G401.6 (cell line): Measurements from ENCODE around the gene GSTM1.
"Not testable (repeated sequence)": the region's sequence is repeated elsewhere in the genome, so short reads cannot be mapped to it uniquely, and the experiment has no call there.

Experiments
- FAIRE-seq: peaks from 2 replicates; lab custom pipeline; 2012; peaks lifted over from hg19 to GRCh38; lab: Jason Lieb, UNC

Gene GSTM1

DNA sequence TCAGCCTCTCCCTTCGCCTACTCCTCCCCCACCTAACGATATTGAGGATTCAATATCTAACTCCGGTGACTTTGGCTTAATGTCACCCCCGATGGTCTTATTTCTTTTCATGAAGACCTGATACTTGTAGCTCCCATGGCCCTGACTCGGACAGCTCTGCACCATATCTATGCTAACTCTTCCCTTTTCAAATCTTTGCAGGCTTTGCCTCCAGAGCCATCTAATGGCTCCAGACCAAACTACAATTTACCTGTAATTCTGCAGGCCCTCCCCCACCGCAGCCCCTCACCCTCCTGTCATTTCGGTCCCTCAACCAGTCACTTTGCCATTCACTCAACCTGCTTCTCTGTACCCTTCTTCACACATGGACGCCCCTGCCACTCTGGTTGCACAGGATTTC lies 16.6 kb downstream of the GSTM1 start:
- no peak for FAIRE-seq

DNA sequence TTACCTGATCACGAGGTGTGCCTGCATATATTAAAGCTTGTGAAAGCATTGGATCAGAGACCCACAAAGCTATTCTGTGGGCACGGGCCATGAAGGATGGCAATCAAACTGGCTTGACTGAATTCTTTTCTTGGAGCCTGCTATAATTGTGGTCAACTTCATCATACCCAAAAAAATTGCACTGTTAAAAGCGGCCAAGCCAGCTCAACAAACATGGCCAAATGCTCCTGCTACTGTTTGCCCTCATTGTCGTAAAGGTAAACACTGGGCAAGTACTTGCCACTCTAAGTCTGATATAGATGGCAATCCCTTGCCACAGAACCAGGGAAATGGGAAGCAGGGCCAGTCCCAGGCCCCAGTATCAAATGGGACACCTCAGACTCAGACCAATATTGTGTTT lies 17.8 kb downstream of the GSTM1 start:
- no peak for FAIRE-seq

DNA sequence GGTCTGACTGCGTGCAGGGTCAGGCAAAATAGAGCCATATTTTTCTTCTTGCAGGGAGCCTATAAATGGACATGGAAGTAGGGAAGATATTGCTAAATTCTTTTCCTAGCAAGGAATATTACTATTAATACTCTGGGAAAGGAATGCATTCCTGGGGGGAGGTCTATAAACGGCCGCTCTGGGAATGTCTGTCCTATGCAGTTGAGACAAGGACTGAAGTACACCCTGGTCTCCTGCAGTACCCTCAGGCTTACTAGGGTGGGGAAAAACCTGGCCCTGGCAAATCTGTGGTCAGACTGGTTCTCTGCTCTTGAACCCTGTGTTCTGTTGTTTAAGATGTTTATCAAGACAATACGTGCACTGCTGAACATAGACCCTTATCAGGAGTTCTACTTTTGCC lies 21.3 kb downstream of the GSTM1 start:
- not testable (repeated sequence) for FAIRE-seq

DNA sequence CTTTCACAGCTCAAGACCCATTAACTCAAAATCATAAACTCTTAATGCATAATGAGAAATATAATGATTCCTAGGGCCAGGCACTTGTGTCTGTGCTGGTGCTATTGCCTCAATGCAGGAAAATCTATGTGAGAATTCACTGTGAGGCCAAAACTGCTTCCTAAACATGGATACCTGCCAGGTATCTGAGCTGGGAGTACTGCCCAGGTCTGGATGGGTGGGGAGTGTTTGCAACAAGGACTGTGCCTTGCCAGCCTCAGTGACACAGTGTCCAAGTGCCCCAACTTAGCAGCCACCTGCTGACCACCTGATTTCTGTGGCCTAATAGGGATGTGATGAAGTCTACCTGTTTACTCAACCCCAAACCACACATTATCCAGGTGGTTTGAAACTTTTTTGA lies 22.2 kb downstream of the GSTM1 start:
- FAIRE-seq, result not testable (repeated sequence)

DNA sequence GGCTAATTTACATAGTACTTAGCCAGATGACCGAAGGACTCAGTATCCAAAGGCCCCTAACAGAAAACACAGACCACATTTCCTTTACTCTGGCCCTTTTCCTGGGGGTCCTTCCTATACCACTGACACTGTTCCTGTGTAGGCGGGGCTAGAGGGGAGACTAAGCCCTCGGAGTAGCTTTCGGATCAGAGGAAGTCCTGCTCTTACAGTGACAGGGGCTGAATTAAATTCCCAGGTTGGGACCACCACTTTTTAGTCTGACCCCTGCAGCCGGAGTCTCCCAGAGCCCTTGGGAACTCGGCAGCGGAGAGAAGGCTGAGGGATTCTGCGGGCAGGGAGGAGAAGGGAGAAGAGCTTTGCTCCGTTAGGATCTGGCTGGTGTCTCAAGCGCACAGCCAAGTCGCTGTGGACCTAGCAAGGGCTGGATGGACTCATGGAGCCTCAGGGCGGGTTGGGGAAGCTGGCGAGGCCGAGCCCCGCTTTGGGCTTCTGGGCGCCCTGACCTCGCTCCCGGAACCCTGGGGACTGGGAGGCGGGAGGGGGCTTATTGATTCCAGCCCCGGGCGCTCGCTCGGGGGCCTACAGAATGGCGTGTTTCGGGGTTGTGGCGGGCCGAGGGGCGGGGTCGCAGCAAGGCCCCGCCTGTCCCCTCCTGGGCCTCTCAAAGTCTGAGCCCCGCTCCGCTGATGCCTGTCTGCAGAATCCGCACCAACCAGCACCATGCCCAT lies 24.1 kb downstream of the GSTM1 start, which contains the start of gene GSTM5:
Gene GSTM5 (plus strand): TSS at position 659 of the 728 bp plus-strand sequence. CDS start 62 bp downstream, at position 721.
- FAIRE-seq, result not testable (repeated sequence)

DNA sequence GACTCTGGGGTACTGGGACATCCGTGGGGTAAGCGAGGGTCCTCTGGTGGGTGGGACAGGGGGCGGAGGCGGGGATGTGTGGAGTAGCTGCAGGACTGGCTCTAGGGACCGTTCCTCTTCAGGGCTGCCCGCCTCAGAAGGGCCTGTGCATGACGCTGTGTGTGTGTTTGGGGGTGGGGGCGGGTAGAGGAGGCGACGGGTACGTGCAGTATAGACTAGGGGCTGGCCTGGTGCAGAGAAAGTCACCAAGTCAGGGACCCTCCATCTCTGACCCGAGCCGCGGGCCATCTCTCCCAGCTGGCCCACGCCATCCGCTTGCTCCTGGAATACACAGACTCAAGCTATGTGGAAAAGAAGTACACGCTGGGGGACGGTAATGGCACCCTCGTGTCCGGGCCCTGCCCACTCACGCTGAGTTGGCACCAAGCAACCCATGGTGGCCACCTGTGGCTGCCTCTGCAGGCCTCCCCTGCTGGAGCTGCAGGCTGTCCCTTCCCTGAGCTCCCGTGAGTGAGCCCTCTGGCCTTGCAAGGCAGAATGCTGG lies 24.8 kb downstream of the GSTM1 start:
- FAIRE-seq, result no peak

DNA sequence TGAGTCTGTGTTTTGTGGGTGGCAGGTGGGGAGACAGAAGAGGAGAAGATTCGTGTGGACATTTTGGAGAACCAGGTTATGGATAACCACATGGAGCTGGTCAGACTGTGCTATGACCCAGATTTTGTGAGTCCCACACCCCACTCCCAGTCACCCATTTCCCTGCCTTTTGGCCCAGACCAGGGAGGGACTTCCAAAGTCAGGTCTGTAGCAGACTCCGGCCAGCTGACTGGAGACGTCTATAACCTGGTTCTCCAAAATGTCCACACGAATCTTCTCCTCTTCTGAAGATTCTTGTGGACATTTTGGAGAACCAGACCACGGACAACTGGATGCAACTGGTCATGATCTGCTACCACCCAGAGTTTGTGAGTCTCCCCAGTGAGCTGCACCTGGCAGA lies 26.0 kb downstream of the GSTM1 start:
- FAIRE-seq, result no peak

DNA sequence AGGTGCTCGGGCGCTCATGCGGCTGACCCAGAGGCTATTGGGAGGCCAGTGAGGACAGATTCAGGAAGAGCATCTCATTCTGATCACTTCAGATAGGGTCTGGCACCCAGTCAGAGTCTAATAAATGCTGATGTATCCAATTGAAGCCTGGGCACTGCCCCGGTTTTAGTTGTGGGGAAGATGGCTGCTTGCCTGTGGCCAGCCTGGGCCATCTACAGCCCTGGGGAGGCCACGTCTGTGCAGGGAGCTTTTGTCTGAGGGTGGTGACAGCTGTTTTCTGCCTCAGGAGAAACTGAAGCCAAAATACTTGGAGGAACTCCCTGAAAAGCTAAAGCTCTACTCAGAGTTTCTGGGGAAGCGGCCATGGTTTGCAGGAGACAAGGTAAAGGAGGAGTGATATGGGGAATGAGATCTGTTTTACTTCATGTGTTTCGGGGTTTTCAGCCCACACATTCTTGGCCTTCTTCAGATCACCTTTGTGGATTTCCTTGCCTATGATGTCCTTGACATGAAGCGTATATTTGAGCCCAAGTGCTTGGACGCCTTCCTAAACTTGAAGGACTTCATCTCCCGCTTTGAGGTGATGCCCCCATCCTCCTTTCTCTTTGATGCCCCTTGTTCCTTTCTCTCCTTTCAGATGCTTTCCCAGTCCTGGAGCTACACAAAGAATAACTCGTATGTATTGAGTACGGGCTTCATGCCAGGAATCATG lies 27.2 kb downstream of the GSTM1 start:
- no peak for FAIRE-seq

DNA sequence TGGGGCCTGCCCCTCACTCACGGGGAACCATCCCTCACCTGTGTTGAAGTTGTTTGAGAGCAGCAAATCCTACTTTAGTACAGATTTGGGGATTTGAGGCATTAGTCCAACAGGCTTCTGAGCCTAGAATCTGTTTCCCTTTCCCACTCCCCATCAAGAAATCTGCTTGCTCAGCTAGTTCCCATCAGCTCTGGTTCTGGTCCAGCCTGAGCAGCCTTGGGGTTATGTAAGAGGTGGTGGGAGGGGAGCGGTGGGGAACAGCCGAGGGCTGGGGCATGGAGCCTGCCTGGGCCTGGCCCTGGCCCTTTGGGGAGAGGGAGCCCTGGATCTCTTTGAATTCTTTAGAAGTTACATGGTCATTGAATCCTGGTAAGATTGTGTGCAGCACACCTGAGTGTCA lies 28.5 kb downstream of the GSTM1 start:
- no peak for FAIRE-seq

DNA sequence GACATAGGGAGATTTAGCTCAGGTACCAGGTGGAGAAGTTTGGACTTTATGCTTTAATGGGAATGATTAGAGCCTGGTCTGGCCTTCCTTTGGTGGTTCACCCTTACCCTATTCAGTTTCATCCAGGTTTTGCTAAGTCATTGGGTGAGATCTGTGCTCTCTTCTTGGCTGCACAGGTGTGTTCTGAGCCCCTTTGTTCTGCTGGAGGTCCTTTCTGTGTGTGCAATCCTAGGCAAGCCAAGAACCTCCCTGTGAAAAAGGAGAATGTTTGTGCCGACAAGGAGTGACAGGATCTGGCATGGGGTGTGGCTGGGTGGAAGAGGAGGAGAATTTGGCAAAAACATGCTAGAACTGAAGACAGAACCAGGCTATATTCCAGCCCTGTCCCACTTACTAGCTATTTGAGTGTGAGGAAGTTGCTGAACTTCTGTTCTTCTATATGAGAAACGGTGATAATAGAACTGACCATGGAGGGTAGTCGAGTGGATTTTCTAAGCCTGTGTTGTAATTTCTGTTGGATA lies 29.0 kb downstream of the GSTM1 start:
- no peak for FAIRE-seq

DNA sequence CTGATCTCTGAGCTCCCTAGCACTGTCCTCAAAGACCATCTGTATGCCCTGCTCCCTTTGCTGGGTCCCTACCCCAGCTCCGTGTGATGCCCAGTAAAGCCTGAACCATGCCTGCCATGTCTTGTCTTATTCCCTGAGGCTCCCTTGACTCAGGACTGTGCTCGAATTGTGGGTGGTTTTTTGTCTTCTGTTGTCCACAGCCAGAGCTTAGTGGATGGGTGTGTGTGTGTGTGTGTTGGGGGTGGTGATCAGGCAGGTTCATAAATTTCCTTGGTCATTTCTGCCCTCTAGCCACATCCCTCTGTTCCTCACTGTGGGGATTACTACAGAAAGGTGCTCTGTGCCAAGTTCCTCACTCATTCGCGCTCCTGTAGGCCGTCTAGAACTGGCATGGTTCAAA lies 30.1 kb downstream of the GSTM1 start:
- FAIRE-seq, result no peak

DNA sequence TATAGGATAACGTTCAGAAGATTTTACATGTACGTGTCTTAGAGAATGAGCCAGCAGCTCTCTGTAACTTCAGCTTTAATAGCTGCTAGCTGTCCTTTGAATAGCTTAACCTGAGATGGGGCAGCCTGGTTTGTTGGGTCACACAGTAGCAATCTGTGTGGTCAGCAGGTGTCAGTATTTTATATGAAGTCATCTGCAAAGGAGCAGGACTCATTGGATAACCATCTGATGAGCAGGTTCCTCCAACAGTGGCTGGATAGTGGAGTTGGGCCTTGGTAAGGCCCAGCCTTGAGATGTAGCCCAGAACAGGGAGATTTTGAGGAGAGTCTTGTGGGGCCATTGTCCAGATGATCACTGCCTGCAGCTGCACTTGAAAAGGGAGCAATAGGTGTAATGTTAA lies 30.9 kb downstream of the GSTM1 start:
- no peak for FAIRE-seq

DNA sequence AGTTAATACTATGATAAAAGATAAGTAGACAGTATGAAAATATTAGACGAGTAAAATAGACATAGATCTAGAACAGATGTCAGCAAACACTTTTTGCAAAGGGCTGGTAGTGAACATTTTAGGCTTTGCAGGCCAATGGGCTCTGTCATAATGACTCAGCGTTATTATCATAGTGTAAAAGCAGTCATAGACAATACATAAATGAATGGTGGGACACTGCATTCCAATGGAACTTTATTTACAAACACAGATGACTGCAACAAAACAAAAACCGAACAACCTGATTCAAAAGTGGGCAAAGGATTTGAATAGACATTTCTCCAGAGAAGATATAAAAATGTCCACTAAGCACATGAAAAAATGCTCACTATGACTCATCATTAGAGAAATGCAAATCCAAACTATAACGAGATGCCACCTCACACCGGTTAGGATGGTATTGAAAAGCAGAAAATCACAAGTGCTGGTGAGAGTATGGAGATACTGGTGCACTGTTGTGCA lies 31.8 kb downstream of the GSTM1 start:
- no peak for FAIRE-seq

DNA sequence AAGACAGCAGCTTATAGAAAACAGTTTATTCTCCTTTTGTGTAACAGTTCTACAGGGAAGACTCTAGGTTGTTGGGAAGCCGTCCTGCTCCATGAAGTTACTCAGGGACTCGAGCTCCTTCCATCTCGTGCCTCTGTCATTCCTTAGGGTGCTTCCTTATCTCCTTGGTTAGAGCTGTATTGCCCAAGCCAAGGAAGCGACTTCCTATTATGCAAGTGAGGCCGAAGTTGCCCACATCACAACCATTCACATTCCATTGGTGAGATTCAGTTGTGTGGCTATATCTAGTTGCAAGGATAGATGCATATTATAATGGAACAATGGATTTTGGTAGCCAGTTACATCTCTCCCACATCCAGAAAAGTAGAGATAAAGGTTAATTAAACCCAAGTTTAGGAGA lies 33.4 kb downstream of the GSTM1 start:
- no peak for FAIRE-seq

DNA sequence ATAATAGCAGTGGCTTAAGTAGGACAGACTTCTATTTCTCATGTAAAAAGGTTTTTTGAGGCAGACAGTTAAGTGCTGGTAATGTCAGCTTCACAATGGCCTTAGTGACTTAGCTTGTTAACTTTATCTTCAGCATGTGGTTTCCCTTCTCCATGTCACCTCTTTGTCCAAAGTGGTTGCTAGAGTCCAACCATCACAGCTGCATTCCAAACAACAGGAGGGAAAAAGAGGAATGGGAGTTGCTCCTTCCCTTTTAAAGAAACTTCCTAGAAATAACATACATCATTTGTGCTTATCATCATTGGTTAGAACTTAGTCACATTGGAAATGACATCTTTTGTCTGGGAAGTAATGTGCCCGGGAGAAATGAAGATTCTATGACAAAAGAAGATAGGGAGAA lies 34.4 kb downstream of the GSTM1 start:
- FAIRE-seq, result no peak

DNA sequence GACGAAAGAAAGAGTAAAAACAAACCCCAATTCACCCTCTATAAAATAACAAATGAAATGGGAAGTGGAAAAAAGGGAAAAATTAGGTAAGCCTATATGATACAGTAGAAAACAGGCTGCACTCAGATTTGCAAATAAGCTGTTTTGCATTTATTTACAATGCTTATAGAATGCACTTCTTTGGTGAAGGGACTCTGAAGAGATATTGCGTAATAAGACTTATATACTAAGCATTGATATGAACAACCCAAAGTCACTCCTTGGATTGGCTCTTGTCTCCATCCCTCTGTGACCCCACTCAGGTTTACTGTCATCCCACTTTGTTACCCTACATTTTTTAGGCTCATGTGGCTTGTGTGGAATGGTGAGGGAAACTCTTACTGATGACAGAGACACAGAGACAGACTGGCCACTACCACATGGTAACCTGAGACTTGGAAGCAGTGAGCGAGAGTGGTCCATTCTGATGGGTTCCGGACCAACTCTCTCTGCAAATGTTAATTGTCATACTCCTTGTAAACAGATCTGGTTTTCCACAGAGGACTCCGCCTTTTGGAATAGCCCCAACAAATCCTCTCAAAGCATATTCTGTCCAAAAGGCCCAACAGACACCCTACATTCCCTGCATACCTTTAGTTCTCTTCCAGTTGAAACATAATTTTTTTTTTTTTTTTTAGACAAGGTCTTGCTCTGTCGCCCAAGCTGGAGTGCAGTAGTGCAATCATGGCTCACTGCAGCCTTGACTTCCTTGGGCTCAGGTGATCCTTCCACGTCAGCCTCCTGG lies 35.5 kb downstream of the GSTM1 start:
- FAIRE-seq, result no peak

DNA sequence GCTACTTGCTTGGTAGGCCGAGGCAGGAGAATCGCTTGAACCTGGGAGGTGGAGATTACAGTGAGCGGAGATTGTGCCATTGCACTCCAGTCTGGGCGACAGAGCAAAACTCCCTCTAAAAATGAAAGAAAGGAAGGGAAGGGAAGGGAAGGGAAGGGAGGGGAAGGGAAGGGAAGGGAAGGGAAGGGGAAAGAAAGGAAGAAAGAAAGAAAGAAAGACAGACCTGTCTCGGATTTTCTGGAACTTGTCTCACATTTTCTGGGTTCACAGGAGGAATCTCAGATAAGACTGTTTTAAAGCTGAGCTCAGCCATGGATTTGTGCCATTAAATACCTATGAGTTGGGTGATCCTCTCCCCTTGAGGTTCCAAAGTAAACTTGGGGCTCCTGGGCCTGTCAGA lies 37.3 kb downstream of the GSTM1 start:
- no peak for FAIRE-seq

DNA sequence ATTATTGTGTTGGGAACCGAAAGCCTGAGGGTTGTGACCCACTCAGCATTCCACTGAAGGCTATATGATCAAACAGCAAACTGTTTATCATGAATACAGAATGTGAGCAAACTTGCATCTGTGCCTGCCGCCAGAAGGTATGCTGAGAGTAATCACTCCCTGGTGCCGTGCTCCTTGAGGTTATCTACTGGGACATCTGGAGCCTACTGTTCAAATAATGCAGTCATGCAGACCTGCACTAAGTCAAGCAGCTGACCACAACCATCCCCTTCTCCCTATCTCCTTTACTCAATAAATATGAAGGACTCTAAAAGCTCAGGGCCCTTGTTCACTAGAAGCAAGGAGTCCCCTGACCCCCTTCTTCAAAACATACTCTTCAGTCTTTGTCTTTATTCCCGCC lies 37.9 kb downstream of the GSTM1 start:
- FAIRE-seq, result peak; percentile 99

DNA sequence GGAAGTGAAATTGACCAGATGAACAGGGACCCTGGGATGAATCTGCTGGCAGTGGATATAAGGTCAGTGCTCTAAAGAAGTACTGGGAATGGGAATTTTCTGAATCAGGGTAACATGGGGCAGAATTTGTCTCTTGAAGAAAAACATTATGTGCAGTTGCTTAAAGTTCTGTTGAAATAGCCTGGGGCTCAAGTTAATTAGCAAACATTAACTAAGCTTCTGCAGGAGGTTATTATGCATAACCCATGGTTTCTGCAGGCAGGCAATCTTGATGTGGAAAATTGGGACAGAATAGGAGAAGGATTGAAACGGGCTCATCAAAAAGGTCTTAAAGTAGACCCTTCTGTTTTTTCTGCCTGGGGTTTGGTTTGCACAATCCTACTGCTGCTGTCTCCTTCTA lies 38.4 kb downstream of the GSTM1 start:
- FAIRE-seq, result no peak

DNA sequence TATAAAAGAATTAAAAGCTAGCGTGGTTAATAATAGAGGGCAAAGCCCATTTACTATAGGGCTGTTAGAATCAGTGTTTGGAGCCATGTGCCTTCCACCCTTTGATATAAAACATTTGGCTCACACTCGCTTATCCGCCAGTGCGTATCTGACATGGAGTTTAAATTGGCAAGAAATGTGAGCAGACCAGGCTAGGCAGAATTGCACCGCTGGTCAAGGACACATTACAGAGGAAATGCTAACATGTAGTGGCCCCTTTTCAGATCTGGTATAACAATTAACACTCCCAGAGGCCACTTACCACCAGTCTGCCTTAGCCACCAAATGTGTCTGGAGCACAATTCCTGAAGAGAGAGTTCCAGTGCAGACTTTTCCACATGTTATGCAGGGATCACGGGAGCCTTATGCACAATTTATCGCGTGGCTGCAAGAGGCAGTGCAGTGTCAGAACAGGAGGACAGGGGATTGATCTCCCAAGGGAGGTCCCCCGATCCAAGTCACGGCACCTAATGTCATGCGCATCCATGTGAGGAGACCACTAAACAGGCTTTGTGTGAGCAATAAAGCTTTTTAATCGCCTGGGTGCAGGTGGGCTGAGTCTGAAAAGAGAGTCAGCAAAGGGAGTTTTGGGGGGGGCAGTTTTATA lies 39.2 kb downstream of the GSTM1 start:
- FAIRE-seq, result no peak

DNA sequence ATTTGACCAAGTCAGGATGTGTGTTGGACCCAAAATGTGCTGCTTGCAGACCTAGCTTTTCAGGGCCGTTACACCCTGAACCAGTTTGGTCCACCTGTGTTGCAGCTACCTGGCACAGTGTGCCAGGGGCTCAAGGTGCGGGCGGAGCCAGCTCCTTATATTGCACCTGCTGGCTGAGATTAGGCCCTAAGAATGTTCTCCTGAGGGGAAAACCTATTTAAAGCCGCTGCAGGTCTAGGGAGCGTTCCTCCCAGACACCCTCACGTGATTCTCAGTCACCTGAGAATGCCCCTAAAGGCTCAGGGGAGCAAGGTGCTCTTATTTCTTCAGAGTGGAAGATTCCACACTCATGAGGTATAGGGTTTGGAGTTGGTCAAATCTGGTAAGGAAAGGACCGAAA lies 41.3 kb downstream of the GSTM1 start:
- peak; percentile 98 for FAIRE-seq

DNA sequence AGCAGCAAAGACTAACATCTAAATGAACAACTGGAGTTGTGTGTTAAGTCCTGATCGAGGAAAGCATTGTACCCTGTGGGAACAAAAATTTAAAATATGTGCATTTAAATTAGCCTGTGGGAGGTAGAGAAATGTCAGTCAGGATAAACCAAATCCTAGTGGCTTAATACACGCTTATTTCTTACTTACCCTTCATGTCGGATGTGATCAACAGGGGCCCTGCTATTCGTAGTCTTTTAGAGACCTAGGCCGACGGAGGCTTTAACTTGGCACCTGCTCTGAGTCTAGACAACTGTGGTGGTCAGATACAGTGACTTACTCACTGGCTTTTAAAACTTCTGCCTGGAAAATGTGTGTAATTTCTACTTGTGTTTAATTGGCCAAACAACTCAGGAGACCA lies 43.0 kb downstream of the GSTM1 start:
- peak; percentile 99 for FAIRE-seq
